Neural cell (in vitro differentiated cells): ENCODE measurements around the gene RFX2.

Experiments used
- EP300 ChIP-seq: fragments of 450-650 bp; conservative IDR thresholded peaks from 2 replicates; pipeline ENCODE4 v1.6.1; 2014; ENCODE audit warnings: antibody characterized with exemption, mild to moderate bottlenecking, moderate library complexity; ENCODE audit not compliant: poor library complexity, severe bottlenecking
- RAD21 ChIP-seq: fragments of 450-650 bp; conservative IDR thresholded peaks from 2 replicates; pipeline ENCODE4 v1.6.1; 2014; ENCODE audit warnings: antibody characterized with exemption, mild to moderate bottlenecking, moderate library complexity
- SMC3 ChIP-seq: fragments of 450-650 bp; conservative IDR thresholded peaks from 2 replicates; pipeline ENCODE4 v1.6.1; 2014; ENCODE audit warnings: antibody characterized with exemption, mild to moderate bottlenecking, moderate library complexity; ENCODE audit not compliant: poor library complexity
- TF ChIP-seq, protein P1 (sequence below): IDR thresholded peaks from 2 replicates; pipeline ENCODE4 v1.6.1; 2012; ENCODE audit warnings: borderline replicate concordance
- TF ChIP-seq, protein P2 (sequence below): fragments of 450-650 bp; IDR thresholded peaks from 2 replicates; pipeline ENCODE4 v1.5.1; 2014; ENCODE audit warnings: antibody characterized with exemption, mild to moderate bottlenecking, moderate library complexity; ENCODE audit not compliant: poor library complexity, severe bottlenecking

GRCh38 chr19:6068711-6069110 lies 41.6 kb downstream of the RFX2 start:
- TF ChIP-seq, protein P1, sequence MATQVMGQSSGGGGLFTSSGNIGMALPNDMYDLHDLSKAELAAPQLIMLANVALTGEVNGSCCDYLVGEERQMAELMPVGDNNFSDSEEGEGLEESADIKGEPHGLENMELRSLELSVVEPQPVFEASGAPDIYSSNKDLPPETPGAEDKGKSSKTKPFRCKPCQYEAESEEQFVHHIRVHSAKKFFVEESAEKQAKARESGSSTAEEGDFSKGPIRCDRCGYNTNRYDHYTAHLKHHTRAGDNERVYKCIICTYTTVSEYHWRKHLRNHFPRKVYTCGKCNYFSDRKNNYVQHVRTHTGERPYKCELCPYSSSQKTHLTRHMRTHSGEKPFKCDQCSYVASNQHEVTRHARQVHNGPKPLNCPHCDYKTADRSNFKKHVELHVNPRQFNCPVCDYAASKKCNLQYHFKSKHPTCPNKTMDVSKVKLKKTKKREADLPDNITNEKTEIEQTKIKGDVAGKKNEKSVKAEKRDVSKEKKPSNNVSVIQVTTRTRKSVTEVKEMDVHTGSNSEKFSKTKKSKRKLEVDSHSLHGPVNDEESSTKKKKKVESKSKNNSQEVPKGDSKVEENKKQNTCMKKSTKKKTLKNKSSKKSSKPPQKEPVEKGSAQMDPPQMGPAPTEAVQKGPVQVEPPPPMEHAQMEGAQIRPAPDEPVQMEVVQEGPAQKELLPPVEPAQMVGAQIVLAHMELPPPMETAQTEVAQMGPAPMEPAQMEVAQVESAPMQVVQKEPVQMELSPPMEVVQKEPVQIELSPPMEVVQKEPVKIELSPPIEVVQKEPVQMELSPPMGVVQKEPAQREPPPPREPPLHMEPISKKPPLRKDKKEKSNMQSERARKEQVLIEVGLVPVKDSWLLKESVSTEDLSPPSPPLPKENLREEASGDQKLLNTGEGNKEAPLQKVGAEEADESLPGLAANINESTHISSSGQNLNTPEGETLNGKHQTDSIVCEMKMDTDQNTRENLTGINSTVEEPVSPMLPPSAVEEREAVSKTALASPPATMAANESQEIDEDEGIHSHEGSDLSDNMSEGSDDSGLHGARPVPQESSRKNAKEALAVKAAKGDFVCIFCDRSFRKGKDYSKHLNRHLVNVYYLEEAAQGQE = no peak
- TF ChIP-seq EP300 = no peak
- TF ChIP-seq, protein P2, sequence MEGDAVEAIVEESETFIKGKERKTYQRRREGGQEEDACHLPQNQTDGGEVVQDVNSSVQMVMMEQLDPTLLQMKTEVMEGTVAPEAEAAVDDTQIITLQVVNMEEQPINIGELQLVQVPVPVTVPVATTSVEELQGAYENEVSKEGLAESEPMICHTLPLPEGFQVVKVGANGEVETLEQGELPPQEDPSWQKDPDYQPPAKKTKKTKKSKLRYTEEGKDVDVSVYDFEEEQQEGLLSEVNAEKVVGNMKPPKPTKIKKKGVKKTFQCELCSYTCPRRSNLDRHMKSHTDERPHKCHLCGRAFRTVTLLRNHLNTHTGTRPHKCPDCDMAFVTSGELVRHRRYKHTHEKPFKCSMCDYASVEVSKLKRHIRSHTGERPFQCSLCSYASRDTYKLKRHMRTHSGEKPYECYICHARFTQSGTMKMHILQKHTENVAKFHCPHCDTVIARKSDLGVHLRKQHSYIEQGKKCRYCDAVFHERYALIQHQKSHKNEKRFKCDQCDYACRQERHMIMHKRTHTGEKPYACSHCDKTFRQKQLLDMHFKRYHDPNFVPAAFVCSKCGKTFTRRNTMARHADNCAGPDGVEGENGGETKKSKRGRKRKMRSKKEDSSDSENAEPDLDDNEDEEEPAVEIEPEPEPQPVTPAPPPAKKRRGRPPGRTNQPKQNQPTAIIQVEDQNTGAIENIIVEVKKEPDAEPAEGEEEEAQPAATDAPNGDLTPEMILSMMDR = no peak
- no peak for TF ChIP-seq RAD21
- no peak for TF ChIP-seq SMC3
